ENCODE data around the gene RAD52. TPM values are rescaled to one million over a fixed set of nuclear protein-coding genes. Genes with fewer than 3 reads are reported as not detected.

Gene RAD52
- total and polyA plus RNA-seq, 12 donors: 4.1 to 14.8 (median 6.1) TPM

DNA sequence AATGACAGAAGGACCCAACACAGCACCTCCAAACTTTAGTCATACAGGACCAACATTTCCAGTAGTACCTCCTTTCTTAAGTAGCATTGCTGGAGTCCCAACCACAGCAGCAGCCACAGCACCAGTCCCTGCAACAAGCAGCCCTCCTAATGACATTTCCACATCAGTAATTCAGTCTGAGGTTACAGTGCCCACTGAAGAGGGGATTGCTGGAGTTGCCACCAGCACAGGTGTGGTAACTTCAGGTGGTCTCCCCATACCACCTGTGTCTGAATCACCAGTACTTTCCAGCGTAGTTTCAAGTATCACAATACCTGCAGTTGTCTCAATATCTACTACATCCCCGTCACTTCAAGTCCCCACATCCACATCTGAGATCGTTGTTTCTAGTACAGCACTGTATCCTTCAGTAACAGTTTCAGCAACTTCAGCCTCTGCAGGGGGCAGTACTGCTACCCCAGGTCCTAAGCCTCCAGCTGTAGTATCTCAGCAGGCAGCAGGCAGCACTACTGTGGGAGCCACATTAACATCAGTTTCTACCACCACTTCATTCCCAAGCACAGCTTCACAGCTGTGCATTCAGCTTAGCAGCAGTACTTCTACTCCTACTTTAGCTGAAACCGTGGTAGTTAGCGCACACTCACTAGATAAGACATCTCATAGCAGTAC, 64.6 kb downstream of the RAD52 start:
- Histone ChIP-seq H3K27me3 (no peaks in the 10 kb centered on the region), H3K27ac (no peak overlapping the region), H3K9me3 (no peaks in the 10 kb centered on the region), H3K4me3 (no peak overlapping the region), H3K36me3 (peaks cover 4 to 100% (median 97%) of the 10 kb centered on the region in 9 donors), H3K4me1 (no peaks in the 10 kb centered on the region)
- TF ChIP-seq, protein P1, sequence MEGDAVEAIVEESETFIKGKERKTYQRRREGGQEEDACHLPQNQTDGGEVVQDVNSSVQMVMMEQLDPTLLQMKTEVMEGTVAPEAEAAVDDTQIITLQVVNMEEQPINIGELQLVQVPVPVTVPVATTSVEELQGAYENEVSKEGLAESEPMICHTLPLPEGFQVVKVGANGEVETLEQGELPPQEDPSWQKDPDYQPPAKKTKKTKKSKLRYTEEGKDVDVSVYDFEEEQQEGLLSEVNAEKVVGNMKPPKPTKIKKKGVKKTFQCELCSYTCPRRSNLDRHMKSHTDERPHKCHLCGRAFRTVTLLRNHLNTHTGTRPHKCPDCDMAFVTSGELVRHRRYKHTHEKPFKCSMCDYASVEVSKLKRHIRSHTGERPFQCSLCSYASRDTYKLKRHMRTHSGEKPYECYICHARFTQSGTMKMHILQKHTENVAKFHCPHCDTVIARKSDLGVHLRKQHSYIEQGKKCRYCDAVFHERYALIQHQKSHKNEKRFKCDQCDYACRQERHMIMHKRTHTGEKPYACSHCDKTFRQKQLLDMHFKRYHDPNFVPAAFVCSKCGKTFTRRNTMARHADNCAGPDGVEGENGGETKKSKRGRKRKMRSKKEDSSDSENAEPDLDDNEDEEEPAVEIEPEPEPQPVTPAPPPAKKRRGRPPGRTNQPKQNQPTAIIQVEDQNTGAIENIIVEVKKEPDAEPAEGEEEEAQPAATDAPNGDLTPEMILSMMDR (IDR thresholded peaks at IDR 0.05): no peak
- ATAC-seq (peak in 1 of 8 donors; percentile 40), DNase-seq (no peak)
- intact Hi-C loops (cut with DNase I): loop anchor here in 1 of 10 donors (10.0 kb wide), 1 partner anchor 50 kb away; no protein-coding TSS in a partner anchor
- 87 to 93% methylated on average over 5 of the region's 5 CpGs for WGBS, 2 donors

DNA sequence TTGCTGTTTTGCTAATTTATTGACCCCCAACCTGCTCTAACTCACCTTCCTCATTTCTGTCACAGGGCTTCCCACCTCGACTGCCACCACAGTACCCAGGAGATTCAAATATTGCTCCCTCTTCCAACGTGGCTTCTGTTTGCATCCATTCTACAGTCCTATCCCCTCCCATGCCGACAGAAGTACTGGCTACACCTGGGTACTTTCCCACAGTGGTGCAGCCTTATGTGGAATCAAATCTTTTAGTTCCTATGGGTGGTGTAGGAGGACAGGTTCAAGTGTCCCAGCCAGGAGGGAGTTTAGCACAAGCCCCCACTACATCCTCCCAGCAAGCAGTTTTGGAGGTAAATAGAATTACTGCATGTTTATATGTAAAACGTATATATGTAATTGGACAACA, 68.8 kb downstream of the RAD52 start:
- H3K27ac ChIP-seq: no peak overlapping the region
- TF ChIP-seq, protein P1 (IDR thresholded peaks at IDR 0.05): no peak
- H3K36me3 ChIP-seq: peaks cover 3 to 100% (median 83%) of the 10 kb centered on the region in 9 donors
- ATAC-seq (no peak), DNase-seq (no peak)
- H3K27me3 ChIP-seq: no peaks in the 10 kb centered on the region
- H3K4me3 ChIP-seq: no peak overlapping the region
- no peaks in the 10 kb centered on the region for H3K9me3 ChIP-seq
- WGBS, 2 donors: 86 to 88% methylated on average over 4 of the region's 4 CpGs
- intact Hi-C loops (cut with DNase I): loop anchor here in 1 of 10 donors (10.0 kb wide), 1 partner anchor 54 kb away; no protein-coding TSS in a partner anchor
- H3K4me1 ChIP-seq: no peaks in the 10 kb centered on the region

DNA sequence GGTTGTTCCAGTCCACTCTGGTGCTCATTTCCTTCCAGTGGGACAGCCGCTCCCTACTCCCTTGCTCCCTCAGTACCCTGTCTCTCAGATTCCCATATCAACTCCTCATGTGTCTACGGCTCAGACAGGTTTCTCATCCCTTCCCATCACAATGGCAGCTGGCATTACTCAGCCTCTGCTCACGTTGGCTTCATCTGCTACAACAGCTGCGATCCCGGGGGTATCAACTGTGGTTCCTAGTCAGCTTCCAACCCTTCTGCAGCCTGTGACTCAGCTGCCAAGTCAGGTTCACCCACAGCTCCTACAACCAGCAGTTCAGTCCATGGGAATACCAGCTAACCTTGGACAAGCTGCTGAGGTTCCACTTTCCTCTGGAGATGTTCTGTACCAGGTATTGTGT, 69.9 kb downstream of the RAD52 start:
- Histone ChIP-seq H3K4me1 (no peaks in the 10 kb centered on the region), H3K27ac (no peak overlapping the region), H3K36me3 (peaks cover 0 to 100% (median 77%) of the 10 kb centered on the region in 9 donors), H3K4me3 (no peak overlapping the region), H3K27me3 (no peaks in the 10 kb centered on the region), H3K9me3 (no peaks in the 10 kb centered on the region)
- WGBS, 2 donors: 80 to 83% methylated on average over 5 of the region's 5 CpGs
- DNase-seq (no peak), ATAC-seq (peak in 1 of 8 donors; percentile 47)
- intact Hi-C loops (cut with DNase I): loop anchor here in 1 of 10 donors (10.0 kb wide), 1 partner anchor 55 kb away; no protein-coding TSS in a partner anchor
- TF ChIP-seq, protein P1 (IDR thresholded peaks at IDR 0.05): no peak

- WGBS, 2 donors: 78 to 79% methylated on average over 2 of the region's 2 CpGs
- Histone ChIP-seq H3K4me3 (no peak overlapping the region), H3K4me1 (peaks cover 0 to 9% (median 0%) of the 10 kb centered on the region in 9 donors), H3K27me3 (no peaks in the 10 kb centered on the region), H3K36me3 (peaks cover 0 to 100% (median 41%) of the 10 kb centered on the region in 9 donors), H3K27ac (no peak overlapping the region), H3K9me3 (no peaks in the 10 kb centered on the region)
- peak in 2 of 8 donors; percentile 12 to 65 for ATAC-seq
- intact Hi-C loops (cut with DNase I): no loop called here
- TF ChIP-seq, protein P1 (IDR thresholded peaks at IDR 0.05): no peak
- no peak for DNase-seq
Observed at GRCh38 chr12:873954-874353, 75.5 kb downstream of the RAD52 start.
